ENCODE results near the gene C19orf38.
"Not testable (repeated sequence)": the region's sequence is repeated elsewhere in the genome, so short reads cannot be mapped to it uniquely, and the experiment has no call there.

C19orf38 gene

GRCh38 chr19:10836479-10837330, 11.5 kb upstream of the C19orf38 start:
- FAIRE-seq (no peak), DNase-seq (ENCODE audit: insufficient read length, low spot score) (peak; percentile 67)
- TF ChIP-seq CTCF (IDR thresholded peaks at IDR 0.05; ENCODE audit: insufficient read depth, missing control alignments), result no peak

GRCh38 chr19:10837649-10838048, 10.6 kb upstream of the C19orf38 start:
- DNase-seq (ENCODE audit: insufficient read length, low spot score); FAIRE-seq: not testable (repeated sequence)

- DNase-seq (ENCODE audit: insufficient read length, low spot score) (no peak), FAIRE-seq (no peak)
- no peak for TF ChIP-seq CTCF (IDR thresholded peaks at IDR 0.05; ENCODE audit: insufficient read depth, missing control alignments)
Measured at GRCh38 chr19:10838377-10838776, 9.8 kb upstream of the C19orf38 start.

GRCh38 chr19:10839114-10840050, 8.8 kb upstream of the C19orf38 start:
- no peak for TF ChIP-seq CTCF (IDR thresholded peaks at IDR 0.05; ENCODE audit: insufficient read depth, missing control alignments)
- DNase-seq (ENCODE audit: insufficient read length, low spot score) (no peak), FAIRE-seq (no peak)

- TF ChIP-seq CTCF (IDR thresholded peaks at IDR 0.05; ENCODE audit: insufficient read depth, missing control alignments), result no peak
- FAIRE-seq (no peak), DNase-seq (ENCODE audit: insufficient read length, low spot score) (no peak)
Measured at GRCh38 chr19:10842788-10843187, 5.4 kb upstream of the C19orf38 start.

- FAIRE-seq (no peak), DNase-seq (ENCODE audit: insufficient read length, low spot score) (no peak)
- TF ChIP-seq CTCF (IDR thresholded peaks at IDR 0.05; ENCODE audit: insufficient read depth, missing control alignments), result no peak
Measured at GRCh38 chr19:10846500-10847202, 1.6 kb upstream of the C19orf38 start.

- TF ChIP-seq CTCF (IDR thresholded peaks at IDR 0.05; ENCODE audit: insufficient read depth, missing control alignments), result no peak
- FAIRE-seq (no peak), DNase-seq (ENCODE audit: insufficient read length, low spot score) (no peak)
Measured at GRCh38 chr19:10850631-10851030, 2.4 kb downstream of the C19orf38 start.
